ENCODE results near the gene MED25.

The MED25 gene

DNA sequence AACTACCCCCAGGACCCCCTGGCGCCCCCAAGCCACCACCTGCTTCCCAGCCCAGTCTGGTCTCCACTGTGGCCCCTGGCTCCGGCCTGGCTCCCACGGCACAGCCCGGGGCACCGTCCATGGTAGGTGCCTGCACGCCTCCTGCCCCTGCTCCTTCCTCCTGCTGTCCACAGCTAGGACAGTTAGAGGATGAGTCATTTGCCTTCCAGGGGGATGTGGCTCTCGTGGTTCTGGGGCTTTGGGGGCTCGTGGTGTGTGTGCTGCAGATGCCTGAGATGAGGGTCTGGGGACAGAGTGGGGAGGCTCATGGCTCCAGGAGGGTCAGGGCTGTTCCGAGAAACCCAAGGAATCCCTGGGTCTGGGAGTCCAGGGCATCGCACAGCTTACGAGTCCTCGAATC, 12.7 kb downstream of the MED25 start:
- H3K36me3 ChIP-seq (ENCODE audit: insufficient read depth, low read length), result peaks cover 83% of the 10 kb centered on the region
- no peaks in the 10 kb centered on the region for H3K9me3 ChIP-seq (ENCODE audit: low read length)
- H2AFZ ChIP-seq (ENCODE audit: low read depth, low read length), result no peak overlapping the region
- H3K4me3 ChIP-seq (ENCODE audit: low read length), result no peak overlapping the region
- H3K4me1 ChIP-seq (ENCODE audit: insufficient read depth, low read length), result no peaks in the 10 kb centered on the region
- no peaks in the 10 kb centered on the region for H3K27me3 ChIP-seq (ENCODE audit: insufficient read depth, low read length)

DNA sequence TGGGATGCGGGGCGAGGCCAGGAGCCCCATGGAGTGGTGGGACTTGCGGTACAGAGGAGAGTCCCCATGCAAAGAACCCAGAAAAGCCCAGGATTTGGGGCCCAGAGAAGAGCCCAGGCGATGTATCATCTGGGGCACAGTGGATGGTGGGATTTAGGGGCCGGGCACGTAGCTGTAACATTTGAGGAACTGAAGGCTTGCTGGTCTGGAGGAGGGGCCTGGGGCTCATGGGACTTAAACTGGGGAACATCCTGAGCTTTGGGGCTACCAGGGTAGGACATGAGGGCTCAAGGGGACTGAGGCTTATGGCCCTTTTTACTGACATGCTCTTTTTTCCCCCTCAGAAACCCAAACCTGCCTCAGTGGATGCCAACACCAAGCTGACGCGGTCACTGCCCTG, 13.5 kb downstream of the MED25 start:
- Histone ChIP-seq H3K4me1 (ENCODE audit: insufficient read depth, low read length) (no peaks in the 10 kb centered on the region), H3K9me3 (ENCODE audit: low read length) (no peaks in the 10 kb centered on the region), H3K27me3 (ENCODE audit: insufficient read depth, low read length) (no peaks in the 10 kb centered on the region), H3K36me3 (ENCODE audit: insufficient read depth, low read length) (peaks cover 91% of the 10 kb centered on the region), H3K4me3 (ENCODE audit: low read length) (no peak overlapping the region), H2AFZ (ENCODE audit: low read depth, low read length) (no peak overlapping the region)

DNA sequence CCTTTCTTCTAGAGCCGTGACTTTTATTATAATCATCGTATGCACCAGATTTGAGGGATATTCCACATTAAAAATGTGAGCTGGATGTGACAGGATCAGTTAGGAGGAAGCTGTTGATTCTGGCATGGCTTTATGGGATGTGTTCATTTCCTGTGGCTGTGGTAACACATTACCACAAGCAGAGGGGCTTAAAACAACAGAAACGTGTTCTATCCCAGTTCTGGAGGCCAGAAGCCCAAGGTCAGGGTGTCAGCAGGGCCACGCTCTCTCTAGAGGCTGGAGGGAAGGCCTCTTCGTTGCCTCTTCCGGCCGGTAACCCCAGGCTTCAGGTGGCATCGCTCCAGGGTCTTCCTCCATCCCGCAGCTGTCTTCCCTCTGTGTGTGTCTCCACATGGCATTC, 14.5 kb downstream of the MED25 start:
- Histone ChIP-seq H3K4me1 (ENCODE audit: insufficient read depth, low read length) (no peaks in the 10 kb centered on the region), H3K9me3 (ENCODE audit: low read length) (peaks cover under 1% of the 10 kb centered on the region), H2AFZ (ENCODE audit: low read depth, low read length) (no peak overlapping the region), H3K36me3 (ENCODE audit: insufficient read depth, low read length) (peaks cover 91% of the 10 kb centered on the region), H3K4me3 (ENCODE audit: low read length) (no peak overlapping the region), H3K27me3 (ENCODE audit: insufficient read depth, low read length) (no peaks in the 10 kb centered on the region)

- Histone ChIP-seq H3K4me3 (ENCODE audit: low read length) (no peak overlapping the region), H3K9me3 (ENCODE audit: low read length) (peaks cover 2% of the 10 kb centered on the region), H3K27me3 (ENCODE audit: insufficient read depth, low read length) (no peaks in the 10 kb centered on the region), H3K36me3 (ENCODE audit: insufficient read depth, low read length) (peaks cover 95% of the 10 kb centered on the region), H3K4me1 (ENCODE audit: insufficient read depth, low read length) (no peaks in the 10 kb centered on the region), H2AFZ (ENCODE audit: low read depth, low read length) (no peak overlapping the region)
These were observed 15.5 kb downstream of the MED25 start for GRCh38 chr19:49833599-49833998.

- H3K4me1 ChIP-seq (ENCODE audit: insufficient read depth, low read length), result peaks cover 4% of the 10 kb centered on the region
- H3K4me3 ChIP-seq (ENCODE audit: low read length), result no peak overlapping the region
- H3K36me3 ChIP-seq (ENCODE audit: insufficient read depth, low read length), result peaks cover 97% of the 10 kb centered on the region
- H3K9me3 ChIP-seq (ENCODE audit: low read length), result peaks cover 2% of the 10 kb centered on the region
- no peak overlapping the region for H2AFZ ChIP-seq (ENCODE audit: low read depth, low read length)
- H3K27me3 ChIP-seq (ENCODE audit: insufficient read depth, low read length), result no peaks in the 10 kb centered on the region
These were observed 17.5 kb downstream of the MED25 start for GRCh38 chr19:49835562-49835961.

DNA sequence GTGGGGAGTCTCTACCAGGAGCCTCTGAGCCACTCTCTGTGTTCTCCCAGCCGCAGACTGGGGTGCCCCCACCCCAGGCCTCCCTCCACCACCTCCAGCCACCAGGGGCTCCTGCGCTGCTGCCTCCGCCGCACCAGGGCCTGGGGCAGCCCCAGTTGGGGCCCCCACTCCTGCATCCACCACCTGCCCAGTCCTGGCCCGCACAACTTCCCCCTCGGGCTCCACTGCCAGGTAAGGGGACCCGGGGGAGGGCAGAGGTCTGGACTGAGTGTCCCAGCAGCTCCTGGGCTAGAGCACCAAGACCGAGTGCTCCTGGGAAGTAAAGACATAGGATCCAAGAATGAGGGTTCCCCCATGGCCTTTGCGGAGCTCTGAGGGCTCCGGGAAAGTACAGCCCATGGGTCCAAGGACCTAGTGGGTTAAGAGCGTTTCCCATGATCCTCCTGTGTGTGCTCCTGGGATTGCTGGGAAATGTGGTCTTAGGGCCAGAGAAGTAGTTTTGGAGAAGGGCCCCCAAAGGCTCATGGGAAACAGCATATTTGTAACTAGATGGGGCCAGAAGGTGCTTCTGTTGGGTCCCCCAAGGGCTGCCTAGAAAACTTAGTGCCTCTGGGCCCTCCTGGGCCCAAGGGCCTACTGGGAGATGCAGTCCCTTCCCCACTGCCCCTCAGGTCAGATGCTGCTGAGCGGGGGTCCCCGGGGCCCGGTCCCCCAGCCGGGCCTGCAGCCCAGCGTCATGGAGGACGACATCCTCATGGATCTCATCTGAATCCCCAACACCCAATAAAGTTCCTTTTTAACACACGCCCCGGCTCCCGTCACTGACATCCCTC, 18.3 kb downstream of the MED25 start:
- Histone ChIP-seq H3K27me3 (ENCODE audit: insufficient read depth, low read length) (no peaks in the 10 kb centered on the region), H2AFZ (ENCODE audit: low read depth, low read length) (no peak overlapping the region), H3K4me3 (ENCODE audit: low read length) (no peak overlapping the region), H3K9me3 (ENCODE audit: low read length) (peaks cover 2% of the 10 kb centered on the region), H3K36me3 (ENCODE audit: insufficient read depth, low read length) (peaks cover 93% of the 10 kb centered on the region), H3K4me1 (ENCODE audit: insufficient read depth, low read length) (peaks cover 4% of the 10 kb centered on the region)

DNA sequence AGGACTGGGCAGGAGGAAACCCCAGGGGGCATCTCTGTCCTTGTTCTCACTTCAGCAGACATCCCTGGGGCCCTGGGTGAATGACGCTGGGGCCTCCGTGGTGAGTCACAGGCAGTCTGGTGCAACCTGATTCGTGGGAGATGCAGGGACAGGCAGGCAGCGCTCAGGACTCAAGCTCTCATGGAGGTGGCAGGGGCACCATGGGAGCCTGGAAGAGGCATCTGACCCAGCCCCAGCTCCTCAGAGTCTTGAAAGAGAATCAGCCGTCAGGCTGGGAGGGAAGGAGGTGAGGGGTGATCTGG, 18.9 kb downstream of the MED25 start:
- H3K27me3 ChIP-seq (ENCODE audit: insufficient read depth, low read length), result no peaks in the 10 kb centered on the region
- H3K4me1 ChIP-seq (ENCODE audit: insufficient read depth, low read length), result peaks cover 4% of the 10 kb centered on the region
- H3K4me3 ChIP-seq (ENCODE audit: low read length), result no peak overlapping the region
- no peak overlapping the region for H2AFZ ChIP-seq (ENCODE audit: low read depth, low read length)
- H3K36me3 ChIP-seq (ENCODE audit: insufficient read depth, low read length), result peaks cover 88% of the 10 kb centered on the region
- peaks cover 2% of the 10 kb centered on the region for H3K9me3 ChIP-seq (ENCODE audit: low read length)

DNA sequence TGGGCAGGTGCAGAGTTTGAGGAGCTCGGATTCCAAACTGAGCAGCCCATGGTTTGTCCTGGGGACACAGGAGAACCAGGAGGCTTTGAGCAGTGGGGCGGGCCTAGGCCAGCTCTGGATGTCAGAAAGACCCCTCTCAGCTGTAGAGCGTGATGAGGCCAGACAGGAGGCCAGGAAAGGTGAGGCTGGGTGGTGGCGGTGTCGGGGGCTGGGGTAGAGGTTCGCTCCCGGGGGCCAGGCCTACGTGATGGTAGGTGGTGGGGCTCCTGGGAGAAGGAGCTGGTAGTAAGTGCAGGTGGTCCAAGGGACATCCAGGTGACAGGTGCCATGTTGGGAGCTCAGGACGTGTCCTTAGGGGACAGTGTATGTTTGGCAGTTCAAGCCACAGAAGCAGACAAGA, 19.3 kb downstream of the MED25 start:
- Histone ChIP-seq H3K4me1 (ENCODE audit: insufficient read depth, low read length) (peaks cover 4% of the 10 kb centered on the region), H3K36me3 (ENCODE audit: insufficient read depth, low read length) (peaks cover 83% of the 10 kb centered on the region), H3K4me3 (ENCODE audit: low read length) (no peak overlapping the region), H3K27me3 (ENCODE audit: insufficient read depth, low read length) (no peaks in the 10 kb centered on the region), H3K9me3 (ENCODE audit: low read length) (peaks cover 2% of the 10 kb centered on the region), H2AFZ (ENCODE audit: low read depth, low read length) (no peak overlapping the region)

- Histone ChIP-seq H3K9me3 (ENCODE audit: low read length) (peaks cover 2% of the 10 kb centered on the region), H2AFZ (ENCODE audit: low read depth, low read length) (no peak overlapping the region), H3K36me3 (ENCODE audit: insufficient read depth, low read length) (peaks cover 68% of the 10 kb centered on the region), H3K4me3 (ENCODE audit: low read length) (no peak overlapping the region), H3K4me1 (ENCODE audit: insufficient read depth, low read length) (peaks cover 4% of the 10 kb centered on the region), H3K27me3 (ENCODE audit: insufficient read depth, low read length) (no peaks in the 10 kb centered on the region)
These were observed 20.9 kb downstream of the MED25 start for GRCh38 chr19:49838885-49839588.

DNA sequence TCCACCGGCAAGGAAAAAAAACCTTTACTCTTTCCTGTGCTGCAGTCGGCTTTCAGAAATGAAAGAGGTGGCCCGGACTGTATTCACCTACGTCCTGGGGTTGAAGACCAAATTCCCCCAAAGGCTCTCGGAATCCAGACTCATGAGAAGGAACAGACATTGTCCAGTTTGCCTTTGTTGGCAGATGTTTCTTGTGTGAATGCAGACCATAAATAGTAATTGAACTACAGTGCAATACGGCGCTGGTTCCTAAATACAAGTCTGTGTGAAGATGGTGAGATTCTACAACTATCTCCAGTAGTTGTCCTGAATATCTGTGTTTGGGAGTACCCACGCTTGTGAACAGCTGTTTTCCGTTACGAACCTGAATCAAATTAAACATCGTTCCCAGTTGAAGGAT, 21.6 kb downstream of the MED25 start:
- peaks cover 61% of the 10 kb centered on the region for H3K36me3 ChIP-seq (ENCODE audit: insufficient read depth, low read length)
- H3K4me3 ChIP-seq (ENCODE audit: low read length), result no peak overlapping the region
- H3K9me3 ChIP-seq (ENCODE audit: low read length), result peaks cover 2% of the 10 kb centered on the region
- no peaks in the 10 kb centered on the region for H3K27me3 ChIP-seq (ENCODE audit: insufficient read depth, low read length)
- H2AFZ ChIP-seq (ENCODE audit: low read depth, low read length), result no peak overlapping the region
- peaks cover 4% of the 10 kb centered on the region for H3K4me1 ChIP-seq (ENCODE audit: insufficient read depth, low read length)

GRCh38 chr19:49840321-49840720, 22.2 kb downstream of the MED25 start:
- H3K36me3 ChIP-seq (ENCODE audit: insufficient read depth, low read length), result peaks cover 55% of the 10 kb centered on the region
- H3K4me3 ChIP-seq (ENCODE audit: low read length), result no peak overlapping the region
- peaks cover 2% of the 10 kb centered on the region for H3K9me3 ChIP-seq (ENCODE audit: low read length)
- no peaks in the 10 kb centered on the region for H3K27me3 ChIP-seq (ENCODE audit: insufficient read depth, low read length)
- H3K4me1 ChIP-seq (ENCODE audit: insufficient read depth, low read length), result peaks cover 4% of the 10 kb centered on the region
- no peak overlapping the region for H2AFZ ChIP-seq (ENCODE audit: low read depth, low read length)

DNA sequence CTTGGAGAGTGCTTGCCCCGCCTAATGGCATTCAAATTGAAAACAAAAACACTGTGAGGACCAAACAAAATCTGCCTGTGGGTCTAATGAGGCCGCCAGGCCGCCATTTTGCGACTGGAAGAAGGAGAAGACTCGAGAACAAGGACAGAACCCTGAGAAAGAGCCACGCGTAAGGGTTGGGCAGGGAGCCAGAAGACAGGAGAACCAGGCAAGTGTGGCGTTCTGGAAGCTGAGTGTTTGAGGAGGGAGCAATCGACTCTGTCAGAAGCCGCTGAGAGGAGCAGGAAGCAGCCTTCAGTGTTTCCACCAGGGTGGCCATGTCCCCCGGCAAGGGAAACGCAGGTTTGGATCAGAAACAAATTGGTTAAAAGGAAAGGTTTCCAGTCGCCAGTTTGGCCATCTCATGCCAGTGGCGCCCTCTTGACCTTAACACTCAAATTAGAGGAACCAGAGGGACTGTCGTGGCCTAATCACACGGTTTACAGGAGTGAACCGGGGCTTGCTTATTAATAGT, 22.7 kb downstream of the MED25 start:
- no peak overlapping the region for H2AFZ ChIP-seq (ENCODE audit: low read depth, low read length)
- H3K36me3 ChIP-seq (ENCODE audit: insufficient read depth, low read length), result peaks cover 50% of the 10 kb centered on the region
- no peak overlapping the region for H3K4me3 ChIP-seq (ENCODE audit: low read length)
- H3K9me3 ChIP-seq (ENCODE audit: low read length), result peaks cover 2% of the 10 kb centered on the region
- peaks cover 4% of the 10 kb centered on the region for H3K4me1 ChIP-seq (ENCODE audit: insufficient read depth, low read length)
- H3K27me3 ChIP-seq (ENCODE audit: insufficient read depth, low read length), result no peaks in the 10 kb centered on the region

GRCh38 chr19:49843265-49843664, 25.2 kb downstream of the MED25 start:
- Histone ChIP-seq H3K27me3 (ENCODE audit: insufficient read depth, low read length) (no peaks in the 10 kb centered on the region), H3K9me3 (ENCODE audit: low read length) (no peaks in the 10 kb centered on the region), H3K4me1 (ENCODE audit: insufficient read depth, low read length) (peaks cover 4% of the 10 kb centered on the region), H3K4me3 (ENCODE audit: low read length) (no peak overlapping the region), H2AFZ (ENCODE audit: low read depth, low read length) (no peak overlapping the region), H3K36me3 (ENCODE audit: insufficient read depth, low read length) (peaks cover 26% of the 10 kb centered on the region)

All from neuron (in vitro differentiated cells).